Colon (tissue), 2 donors: ENCODE results near the gene HMG20A.
"Not testable (repeated sequence)": the region's sequence is repeated elsewhere in the genome, so short reads cannot be mapped to it uniquely, and the experiment has no call there.

Source experiments
- FAIRE-seq: peaks from 2 replicates; lab custom pipeline; 2012; peaks lifted over from hg19 to GRCh38; lab: Jason Lieb, UNC
- donor health status: control.
- donor health status: control.

The HMG20A gene

DNA sequence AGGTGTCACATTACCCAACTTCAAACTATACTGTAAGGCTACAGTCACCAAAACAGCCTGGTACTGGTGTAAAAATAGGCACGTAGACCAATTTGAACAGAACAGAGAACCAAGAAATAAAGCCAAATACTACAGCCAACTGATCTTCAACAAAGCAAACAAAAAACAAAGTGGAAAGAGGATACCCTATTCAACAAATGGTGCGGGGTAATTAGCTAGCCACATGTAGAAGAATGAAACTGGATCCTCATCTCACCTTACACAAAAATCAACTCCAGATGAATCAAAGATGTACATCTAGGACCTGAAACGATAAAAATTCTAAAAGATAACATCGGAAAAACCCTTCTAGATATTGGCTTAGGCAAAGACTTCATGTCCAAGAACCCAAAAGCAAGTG lies 13.8 kb upstream of the HMG20A start:
- no peak for FAIRE-seq

DNA sequence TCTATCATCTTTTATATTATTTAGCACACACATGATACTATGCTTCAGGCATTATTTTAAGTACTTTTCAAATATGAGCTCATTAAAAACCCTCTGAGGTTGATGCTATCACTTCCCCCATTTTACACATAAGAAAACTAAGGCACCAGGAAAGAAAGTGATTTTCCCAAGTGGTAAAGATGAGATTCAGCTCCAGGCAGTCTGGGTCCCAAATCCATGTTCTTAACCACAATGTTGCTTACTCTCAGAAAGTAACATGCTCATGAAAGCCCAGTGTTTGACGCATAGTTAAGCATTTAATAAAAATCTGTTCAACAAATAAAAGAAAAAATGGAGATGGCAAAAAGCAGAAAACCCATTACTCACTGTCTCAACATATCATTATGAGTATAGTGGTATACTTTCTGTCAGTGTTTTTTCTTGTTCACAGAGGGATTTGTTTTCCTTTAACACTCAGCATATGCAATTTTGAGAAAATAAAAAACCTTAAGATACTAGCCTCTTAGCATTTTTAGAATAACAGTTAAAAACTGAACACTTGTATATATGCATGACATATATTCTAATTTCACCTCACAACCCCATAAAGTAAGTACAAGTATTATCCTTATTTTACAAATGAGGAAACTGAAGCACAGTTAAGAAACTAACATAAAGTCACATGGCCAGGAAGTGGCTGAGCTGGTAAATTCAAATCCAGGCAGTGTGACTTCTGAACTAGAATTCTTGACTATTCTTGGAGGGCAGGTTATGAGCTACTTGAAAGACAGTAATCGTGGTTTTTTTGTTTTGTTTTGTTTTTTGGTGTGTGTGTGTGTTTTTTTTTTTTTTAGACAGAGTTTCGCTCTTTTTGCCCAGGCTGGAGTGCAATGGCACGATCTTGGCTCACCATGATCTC lies 11.2 kb upstream of the HMG20A start:
- FAIRE-seq: peak; percentile 21

GRCh38 chr15:77410157-77410500 lies 10.6 kb upstream of the HMG20A start:
- FAIRE-seq: not testable (repeated sequence)

GRCh38 chr15:77410701-77411618 lies 9.7 kb upstream of the HMG20A start:
- no peak for FAIRE-seq

- no peak for FAIRE-seq
These were observed 9.1 kb upstream of the HMG20A start for GRCh38 chr15:77411619-77411976.

DNA sequence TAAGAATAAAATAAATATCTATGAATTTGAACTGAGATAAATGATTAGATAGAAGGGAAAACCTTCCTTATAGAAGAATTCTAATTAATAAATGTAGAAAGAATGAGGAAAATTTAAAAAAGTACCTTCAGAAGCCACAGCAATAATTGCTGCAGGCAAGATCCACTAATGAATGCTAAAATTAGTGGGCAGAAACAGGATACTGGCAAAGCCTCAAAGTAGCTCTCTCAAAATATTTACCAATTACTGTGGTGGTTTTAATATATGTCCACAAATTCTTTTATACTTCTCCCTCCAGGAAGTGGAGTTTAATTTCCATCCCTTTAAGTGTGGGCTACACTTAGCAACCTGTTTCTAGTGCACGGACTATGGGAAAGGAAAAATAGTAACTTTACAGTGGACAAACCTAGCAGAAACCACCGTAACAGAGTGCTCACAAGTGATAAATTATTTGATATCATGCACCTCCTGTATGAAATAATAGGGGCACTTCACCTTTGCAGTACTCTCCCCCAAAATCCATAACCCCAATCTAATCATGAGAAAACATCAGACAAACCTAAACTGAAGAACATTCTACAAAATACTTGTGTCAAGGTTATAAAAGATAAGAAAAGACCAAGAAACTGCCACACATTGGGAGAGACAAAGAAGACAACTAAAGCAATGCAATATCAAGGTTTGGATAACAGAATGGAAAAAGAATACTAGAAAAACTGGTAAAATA lies 7.6 kb upstream of the HMG20A start:
- FAIRE-seq: no peak

DNA sequence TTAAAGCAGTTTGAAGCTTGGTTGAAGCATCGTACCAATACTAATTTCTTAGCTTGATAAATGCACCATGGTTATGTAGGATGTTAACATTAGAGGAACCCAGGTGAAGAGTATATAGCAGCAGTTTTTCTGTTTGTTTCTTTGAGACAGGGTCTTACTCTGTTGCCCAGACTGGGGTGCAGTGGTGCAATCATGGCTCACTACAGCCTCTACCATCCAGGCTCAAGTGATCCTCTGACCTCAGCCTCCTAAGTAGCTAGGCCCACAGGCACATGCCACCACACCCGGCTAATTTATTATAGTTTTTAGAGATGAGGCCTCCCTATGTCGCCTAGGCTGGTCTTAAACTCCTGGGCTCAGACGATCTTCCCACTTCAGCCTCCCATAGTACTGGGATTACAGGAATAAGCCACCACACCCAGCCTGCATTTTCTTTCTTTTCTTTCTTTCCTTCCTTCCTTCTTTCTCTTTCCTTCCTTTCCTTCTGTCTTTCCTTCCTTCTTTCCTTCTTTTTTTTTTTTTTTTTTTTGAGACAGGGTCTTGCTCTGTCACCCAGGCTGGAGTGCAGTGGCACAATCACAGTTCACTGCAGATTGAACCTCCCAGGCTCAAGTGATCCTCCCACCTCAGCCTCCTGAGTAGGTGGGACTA lies 6.9 kb upstream of the HMG20A start:
- FAIRE-seq: no peak

DNA sequence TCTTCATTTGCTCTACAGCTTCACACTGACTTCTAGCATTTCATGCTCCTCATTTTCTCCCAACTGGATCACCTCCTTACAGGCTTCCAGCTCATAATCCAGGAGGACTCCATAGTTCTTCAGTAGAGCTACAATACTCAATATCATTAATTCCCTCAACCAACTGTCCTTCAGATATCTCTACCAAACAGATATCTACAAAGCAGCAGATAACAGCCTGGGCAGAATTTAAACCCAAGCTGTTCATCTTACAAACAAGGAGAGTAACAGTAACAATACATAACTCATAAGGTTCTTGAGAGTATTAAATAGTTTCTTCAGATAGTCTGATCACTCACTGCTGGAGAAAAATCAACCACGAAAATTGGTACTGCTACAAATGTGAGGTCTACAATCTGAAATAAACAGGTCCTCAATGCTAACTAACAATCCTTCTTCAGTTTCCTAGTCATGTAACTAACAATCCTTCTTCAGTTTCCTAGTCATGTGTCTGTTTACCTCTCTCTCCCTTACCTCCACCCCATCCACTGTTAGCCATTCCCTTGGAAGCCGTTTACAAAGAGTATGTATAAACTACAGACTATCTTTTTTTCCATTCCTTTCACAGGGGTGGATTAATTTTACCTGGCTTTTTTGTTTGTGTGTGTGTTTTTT lies 5.8 kb upstream of the HMG20A start:
- no peak for FAIRE-seq

GRCh38 chr15:77415450-77416147 lies 5.1 kb upstream of the HMG20A start:
- no peak for FAIRE-seq

DNA sequence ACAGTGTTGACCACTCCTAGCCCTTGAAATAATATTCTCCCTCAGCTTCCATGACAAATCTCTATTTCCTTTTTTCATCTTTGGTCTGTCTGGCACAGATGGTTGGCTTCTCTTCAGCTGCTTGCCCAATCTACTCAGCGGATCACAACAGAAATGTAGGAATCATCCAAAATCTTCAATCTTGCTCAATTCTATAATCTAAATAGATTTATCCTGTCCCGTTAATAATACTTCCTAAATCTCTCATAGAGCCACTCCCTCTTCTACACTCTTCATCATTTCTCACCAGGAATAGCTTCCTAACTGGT lies 4.6 kb upstream of the HMG20A start:
- FAIRE-seq: no peak

- FAIRE-seq: no peak
These were observed 3.7 kb upstream of the HMG20A start for GRCh38 chr15:77416954-77417353.

DNA sequence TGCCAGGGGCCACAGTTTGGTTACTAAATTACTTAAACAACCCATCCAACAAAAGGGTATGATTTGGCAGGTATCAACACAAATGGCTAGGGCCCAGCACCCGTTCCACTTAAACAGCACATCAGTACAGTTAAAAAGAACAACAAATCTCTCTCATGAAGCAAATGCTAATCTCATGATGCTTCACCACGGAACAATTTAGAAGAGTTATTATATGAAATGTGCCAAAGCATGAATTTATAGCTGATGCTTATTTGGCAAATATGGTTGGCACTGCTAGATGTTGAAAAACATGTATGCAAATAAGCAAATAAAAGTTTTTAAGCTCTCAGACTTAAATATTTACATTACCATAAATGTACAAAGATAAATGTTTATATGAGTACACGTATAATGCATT lies 3.1 kb upstream of the HMG20A start:
- FAIRE-seq: no peak

- no peak for FAIRE-seq
These were observed 2.2 kb upstream of the HMG20A start for GRCh38 chr15:77418391-77418965.

DNA sequence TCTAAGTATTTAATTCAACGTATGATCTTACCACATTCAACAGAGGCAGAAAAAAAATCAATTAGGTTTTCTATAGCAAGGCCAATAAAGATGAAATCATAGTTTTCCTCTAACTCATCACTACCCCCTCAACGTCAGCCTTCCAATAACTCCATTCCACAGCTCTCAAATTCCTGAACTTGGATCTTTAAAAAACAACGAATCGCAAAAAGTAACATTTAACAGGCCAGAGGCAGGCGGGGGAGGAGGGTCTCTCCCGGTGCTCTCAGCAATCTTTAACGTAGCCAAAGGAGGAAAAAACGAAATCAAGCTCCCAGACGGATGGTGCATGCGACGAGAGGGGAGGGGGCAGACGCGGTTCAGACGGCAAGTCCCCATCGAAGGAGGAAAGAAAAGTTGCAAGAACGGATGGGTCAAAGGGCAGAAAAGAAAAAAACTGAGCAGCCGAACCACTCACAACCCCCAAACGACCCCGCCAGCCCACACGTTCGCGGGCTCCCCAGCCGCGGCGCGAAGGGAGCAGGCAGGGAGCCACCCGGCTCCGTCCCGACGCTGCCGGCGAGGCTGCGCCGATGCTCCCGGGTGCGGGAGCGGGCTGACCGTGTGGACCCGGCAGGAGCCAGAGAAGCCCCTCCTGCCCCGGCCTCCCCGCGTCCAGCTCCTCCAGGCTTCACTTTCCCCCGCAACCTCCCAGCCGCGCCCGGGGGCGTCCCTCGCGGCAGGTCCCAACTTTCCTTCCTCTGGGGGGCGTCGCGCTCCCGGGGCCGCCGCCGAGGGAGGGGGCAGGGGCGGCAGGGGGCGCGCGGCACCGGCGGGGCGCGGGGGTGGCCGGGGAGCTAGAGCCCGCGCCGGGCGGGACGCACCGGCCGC lies 1.5 kb upstream of the HMG20A start:
- no peak for FAIRE-seq

GRCh38 chr15:77419836-77420609 lies 665 bp upstream of the HMG20A start, which contains the start of gene PEAK1:
PEAK1 (minus strand) TSS chr15:77420104; CDS start chr15:77181926, 238,178 bp downstream.
- FAIRE-seq: no peak

DNA sequence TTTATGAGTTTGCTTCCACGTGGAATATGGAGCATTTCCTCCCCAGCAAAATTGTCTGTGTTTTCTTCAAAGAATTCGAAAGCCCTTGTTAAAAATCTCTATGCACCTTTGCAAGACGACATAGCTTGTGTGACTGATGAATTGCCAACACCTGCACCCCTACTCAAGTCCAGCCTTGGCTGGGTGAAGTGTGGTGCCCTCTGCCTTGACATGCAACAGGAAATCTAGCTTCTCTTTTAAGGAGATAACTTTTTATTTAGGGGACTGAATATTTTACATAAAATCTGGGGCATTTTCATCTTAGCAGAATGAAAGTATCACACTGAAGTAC lies 647 bp downstream of the HMG20A start:
- FAIRE-seq: no peak

DNA sequence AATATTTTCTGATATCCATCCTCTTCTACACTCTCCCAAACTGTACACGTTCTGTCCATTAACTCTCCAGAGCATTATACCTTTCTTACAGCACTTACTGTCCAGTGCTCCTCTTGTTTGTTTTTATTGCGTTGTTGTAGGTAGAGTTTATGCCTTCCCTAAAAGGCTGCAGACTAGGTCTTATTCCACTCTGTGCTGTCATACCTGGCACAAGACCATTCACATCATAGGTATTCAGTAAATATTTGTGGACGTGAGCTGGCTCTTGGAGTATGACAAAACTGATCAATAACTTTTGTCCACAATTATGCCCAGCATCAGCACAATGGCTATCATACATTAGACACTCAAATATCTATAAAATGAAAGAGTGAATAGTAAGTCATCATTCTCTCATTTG lies 4.4 kb downstream of the HMG20A start:
- FAIRE-seq: no peak

DNA sequence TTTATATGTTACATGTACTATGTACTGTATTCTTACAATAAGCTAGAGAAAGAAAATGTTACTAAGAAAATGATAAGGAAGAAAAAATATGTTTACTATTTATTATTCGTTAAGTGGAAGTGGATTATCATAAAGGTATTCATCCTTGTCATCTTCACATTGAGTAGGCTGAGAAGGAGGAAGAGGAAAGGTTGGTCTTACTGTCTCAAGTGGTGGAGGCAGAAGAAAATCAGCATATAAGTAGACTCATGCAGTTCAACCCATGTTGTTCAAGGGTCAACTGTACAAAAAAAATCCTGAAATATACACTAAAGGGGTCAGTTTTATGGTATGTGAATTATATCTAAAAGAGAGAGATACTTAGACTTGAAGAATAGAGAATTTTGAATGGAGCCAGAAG lies 5.7 kb downstream of the HMG20A start:
- FAIRE-seq: no peak

DNA sequence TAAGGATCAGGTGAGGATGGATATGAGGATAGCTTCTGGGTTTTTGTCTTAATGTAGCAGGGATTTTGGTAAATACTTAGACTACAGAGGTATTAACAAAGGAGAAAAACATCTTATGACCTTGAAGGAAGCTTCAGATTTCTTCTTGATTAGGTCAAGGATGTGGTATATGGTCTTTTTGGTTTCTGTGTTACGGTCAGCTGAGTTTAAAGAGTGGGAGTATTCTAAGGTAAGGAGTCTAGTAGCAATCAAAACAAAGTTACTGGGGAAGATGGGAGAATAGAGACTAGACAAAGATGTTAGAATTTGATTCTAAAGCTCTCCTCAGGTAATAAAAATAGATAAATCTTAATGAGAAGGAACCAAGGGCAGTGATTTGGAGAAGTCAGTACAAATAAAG lies 6.2 kb downstream of the HMG20A start:
- FAIRE-seq: no peak
